ENCODE data around the gene FGF18. TPM values are rescaled to one million over a fixed set of nuclear protein-coding genes. Genes with fewer than 3 reads are reported as not detected.

Gene FGF18
- polyA plus RNA-seq, 1 experiment: not detected

- ChIA-PET CTCF (interaction anchor here (0.6 to 1.4 kb wide), 6 partner anchors 8 to 551 kb away, joined by 3 to 8 read pairs (median 3); partner anchors contain the start of gene FGF18), POLR2A (interaction anchor here (0.6 kb wide), 1 partner anchor 550 kb away, joined by 3 read pairs; no protein-coding TSS in a partner anchor)
- no peak overlapping the region for H3K4me3 ChIP-seq (ENCODE audit: low read depth, low read length)
- DNase-seq (ENCODE audit: low read depth): no peak
- H3K36me3 ChIP-seq (ENCODE audit: control insufficient read depth, insufficient read depth, low read length): peaks cover 20% of the 10 kb centered on the region
- TF ChIP-seq CTCF (IDR thresholded peaks at IDR 0.05; ENCODE audit: insufficient read depth, low read depth, low read length): peak; percentile 47; the same call in 1 of the 2 replicates
- no peaks in the 10 kb centered on the region for H3K27me3 ChIP-seq (ENCODE audit: control insufficient read depth, insufficient read depth, low read length)
These were observed 13.8 kb upstream of the FGF18 start for GRCh38 chr5:171405615-171406014.

GRCh38 chr5:171407234-171407633 lies 12.2 kb upstream of the FGF18 start:
- no peak for TF ChIP-seq CTCF (IDR thresholded peaks at IDR 0.05; ENCODE audit: insufficient read depth, low read depth, low read length)
- Histone ChIP-seq H3K27me3 (ENCODE audit: control insufficient read depth, insufficient read depth, low read length) (no peaks in the 10 kb centered on the region), H3K36me3 (ENCODE audit: control insufficient read depth, insufficient read depth, low read length) (peaks cover 11% of the 10 kb centered on the region), H3K4me3 (ENCODE audit: low read depth, low read length) (no peak overlapping the region)
- no peak for DNase-seq (ENCODE audit: low read depth)
- POLR2A ChIA-PET: no interaction called here
- CTCF ChIA-PET: interaction anchor here (0.5 kb wide), 1 partner anchor 649 kb away, joined by 3 read pairs; no protein-coding TSS in a partner anchor

GRCh38 chr5:171409164-171410136 lies 10.0 kb upstream of the FGF18 start:
- TF ChIP-seq CTCF (IDR thresholded peaks at IDR 0.05; ENCODE audit: insufficient read depth, low read depth, low read length): no peak
- Histone ChIP-seq H3K4me3 (ENCODE audit: low read depth, low read length) (no peak overlapping the region), H3K36me3 (ENCODE audit: control insufficient read depth, insufficient read depth, low read length) (peaks cover 11% of the 10 kb centered on the region), H3K27me3 (ENCODE audit: control insufficient read depth, insufficient read depth, low read length) (no peaks in the 10 kb centered on the region)
- ChIA-PET POLR2A (no interaction called here), CTCF (interaction anchor here (0.6 to 1.0 kb wide), 2 partner anchors 9 to 21 kb away, joined by 3 to 4 read pairs; no protein-coding TSS in a partner anchor)
- DNase-seq (ENCODE audit: low read depth): no peak

GRCh38 chr5:171410181-171410580 lies 9.3 kb upstream of the FGF18 start:
- DNase-seq (ENCODE audit: low read depth): no peak
- H3K36me3 ChIP-seq (ENCODE audit: control insufficient read depth, insufficient read depth, low read length): peaks cover 11% of the 10 kb centered on the region
- CTCF ChIA-PET: interaction anchor here (1.0 kb wide), 1 partner anchor 8 kb away, joined by 3 read pairs; no protein-coding TSS in a partner anchor
- no peak overlapping the region for H3K4me3 ChIP-seq (ENCODE audit: low read depth, low read length)
- POLR2A ChIA-PET: no interaction called here
- H3K27me3 ChIP-seq (ENCODE audit: control insufficient read depth, insufficient read depth, low read length): no peaks in the 10 kb centered on the region
- no peak for TF ChIP-seq CTCF (IDR thresholded peaks at IDR 0.05; ENCODE audit: insufficient read depth, low read depth, low read length)

GRCh38 chr5:171412186-171412585 lies 7.3 kb upstream of the FGF18 start:
- DNase-seq (ENCODE audit: low read depth): no peak
- Histone ChIP-seq H3K4me3 (ENCODE audit: low read depth, low read length) (no peak overlapping the region), H3K27me3 (ENCODE audit: control insufficient read depth, insufficient read depth, low read length) (no peaks in the 10 kb centered on the region), H3K36me3 (ENCODE audit: control insufficient read depth, insufficient read depth, low read length) (peaks cover 10% of the 10 kb centered on the region)
- POLR2A ChIA-PET: no interaction called here
- no peak for TF ChIP-seq CTCF (IDR thresholded peaks at IDR 0.05; ENCODE audit: insufficient read depth, low read depth, low read length)
- CTCF ChIA-PET: no interaction called here
